Measurements from ENCODE around the gene C6.

C6 gene

DNA sequence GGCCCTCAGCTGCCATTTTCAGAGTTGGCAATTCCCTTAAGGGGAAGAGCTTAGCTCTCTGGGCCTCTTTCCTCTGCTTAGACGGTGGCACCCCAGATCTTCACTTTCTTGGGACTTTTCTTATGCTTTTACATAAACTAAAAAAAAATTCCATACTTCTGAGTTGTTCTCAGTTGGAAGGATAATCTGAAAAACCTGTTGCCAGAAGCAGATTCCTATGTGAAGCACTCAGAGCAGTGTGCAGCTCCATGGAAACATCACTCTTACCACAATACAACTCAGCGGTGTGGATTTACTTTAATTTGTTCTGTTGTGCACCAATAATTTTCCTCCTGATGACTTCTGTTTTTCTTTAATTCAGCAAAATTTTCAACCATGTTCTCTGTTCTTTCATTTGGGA lies 98.1 kb downstream of the C6 start:
- no peak for DNase-seq

DNA sequence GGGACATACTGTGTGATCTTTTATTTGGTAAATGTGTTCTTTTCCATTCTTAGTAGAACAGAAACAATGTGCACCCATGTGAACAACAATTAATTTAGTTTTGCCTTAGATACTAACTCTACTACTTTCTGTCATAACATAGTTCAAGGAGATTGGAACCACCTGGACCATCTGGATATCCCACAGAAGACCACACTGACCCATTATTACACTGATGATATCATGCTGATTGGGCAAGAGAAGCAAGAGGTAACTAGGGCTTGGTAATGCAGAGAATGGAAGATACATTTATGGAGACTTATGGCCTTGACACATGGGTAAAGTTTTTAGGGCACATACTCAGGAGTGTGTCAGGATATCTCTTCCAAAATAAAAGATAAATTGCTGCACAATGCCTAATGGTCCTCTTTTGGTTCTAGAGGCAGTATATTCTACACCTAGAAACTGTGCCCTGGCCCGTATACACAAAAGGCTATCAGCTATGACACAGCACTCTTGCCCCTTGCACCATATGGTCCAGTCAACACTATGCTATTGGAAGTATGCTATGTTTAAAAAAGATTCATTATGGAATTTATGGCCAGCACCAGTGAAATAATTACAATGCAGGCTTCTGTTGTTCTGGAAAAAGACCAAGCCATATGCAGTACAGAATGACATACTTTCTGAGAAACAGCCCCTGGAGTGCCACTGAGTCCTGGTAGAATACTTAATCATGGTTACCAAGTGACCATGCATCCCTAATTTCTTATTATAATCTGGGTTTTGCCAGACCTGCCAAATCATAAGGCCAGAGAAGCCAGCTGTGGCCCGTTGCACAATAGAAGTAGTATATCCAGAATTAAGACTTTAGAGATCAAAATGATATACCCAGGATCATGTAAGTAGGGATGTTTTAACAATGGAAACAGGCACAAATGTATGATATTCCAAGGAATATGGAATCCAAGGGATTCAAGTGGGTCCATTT lies 100.6 kb downstream of the C6 start:
- DNase-seq, result no peak

DNA sequence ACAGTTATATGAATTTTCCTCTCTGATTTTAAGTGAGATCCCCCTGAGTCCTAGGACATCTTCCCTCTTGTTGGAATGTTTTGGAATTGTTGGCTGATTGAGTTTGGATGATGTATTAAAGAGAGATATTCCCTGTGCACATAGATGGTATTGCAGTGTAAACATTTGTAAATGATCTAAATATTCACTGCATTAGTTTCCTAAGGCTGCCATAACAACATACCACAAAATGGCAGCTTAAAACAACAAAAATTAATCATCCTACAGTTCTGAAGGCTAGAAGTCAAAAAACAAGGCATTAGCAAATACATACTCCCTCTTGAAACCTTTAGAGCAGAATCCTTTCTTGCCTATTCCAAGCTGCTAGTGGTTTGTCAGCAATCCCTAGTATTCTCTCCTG lies 104.1 kb downstream of the C6 start:
- DNase-seq, result no peak

DNA sequence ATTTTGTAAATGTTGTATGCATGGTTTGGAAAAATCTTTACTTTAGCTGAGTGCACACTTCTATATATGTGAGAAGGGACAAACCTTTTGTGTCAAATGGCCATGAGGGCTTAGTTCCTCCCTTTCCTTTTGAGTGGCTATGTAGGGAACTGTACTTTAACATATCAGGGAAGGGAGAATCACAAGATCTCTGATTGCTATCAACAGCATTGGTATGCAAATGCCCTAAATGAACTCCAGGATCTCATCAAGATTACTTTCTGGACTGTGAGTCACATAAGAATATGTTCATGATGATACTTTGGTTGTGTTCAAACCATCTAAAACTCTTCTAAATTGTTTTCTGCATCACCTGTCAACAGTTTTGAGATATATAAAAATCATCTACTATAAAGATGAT lies 111.0 kb downstream of the C6 start:
- no peak for DNase-seq

DNA sequence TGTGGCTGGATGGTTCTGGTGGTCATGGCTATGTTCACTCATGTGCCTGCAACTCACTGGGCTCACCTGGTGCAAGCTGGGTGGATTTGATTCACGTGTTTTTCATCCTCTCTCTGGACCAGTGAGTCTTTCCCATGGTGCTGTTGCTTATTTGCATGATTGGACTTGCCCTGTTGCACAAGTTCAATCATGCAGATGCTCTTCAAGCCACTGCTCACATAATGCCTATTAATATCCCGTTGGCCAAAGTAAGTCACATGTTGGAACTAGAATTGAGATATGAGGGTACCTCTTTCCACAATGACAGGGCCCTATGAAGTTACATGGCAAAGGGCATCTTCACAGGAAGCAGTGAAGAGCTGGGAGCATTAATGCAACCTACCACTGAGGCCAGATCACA lies 115.7 kb downstream of the C6 start:
- no peak for DNase-seq

DNA sequence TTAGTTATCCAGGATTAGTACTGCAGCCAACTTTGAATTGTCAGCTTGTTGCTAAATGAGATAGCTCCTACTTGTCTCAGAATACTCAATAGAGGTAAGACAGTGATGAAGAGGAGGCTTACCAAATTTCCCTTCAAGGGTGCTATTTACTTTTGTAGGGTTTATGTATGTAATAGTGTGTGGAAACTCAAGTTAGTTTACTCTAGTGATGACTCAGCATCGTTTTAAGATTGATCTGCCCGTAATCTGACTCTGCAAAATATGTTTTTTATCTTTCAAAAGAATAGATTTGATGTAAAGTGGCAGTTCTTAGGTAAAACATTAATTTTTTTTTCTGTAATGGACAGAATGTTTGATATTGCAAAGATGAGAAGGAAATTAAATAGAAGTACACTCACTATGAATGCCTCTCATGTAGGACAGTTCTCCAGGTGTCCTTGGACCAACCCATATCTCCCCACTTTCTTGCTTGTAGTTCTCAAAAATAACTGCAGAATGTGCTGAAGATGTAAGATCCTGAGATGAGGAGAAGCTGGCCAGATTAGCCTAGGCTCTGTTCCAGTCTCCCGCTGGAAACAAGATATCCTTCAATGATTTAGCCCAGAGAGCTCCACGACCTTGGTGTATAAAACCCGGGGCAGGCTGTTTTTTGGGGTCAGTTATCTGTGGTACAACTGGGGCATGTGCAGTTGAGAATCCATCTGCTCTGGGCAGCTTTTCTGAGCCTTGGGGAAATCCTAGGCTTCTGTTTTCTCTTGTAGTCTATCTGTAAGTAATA lies 117.8 kb downstream of the C6 start:
- DNase-seq, result no peak

DNA sequence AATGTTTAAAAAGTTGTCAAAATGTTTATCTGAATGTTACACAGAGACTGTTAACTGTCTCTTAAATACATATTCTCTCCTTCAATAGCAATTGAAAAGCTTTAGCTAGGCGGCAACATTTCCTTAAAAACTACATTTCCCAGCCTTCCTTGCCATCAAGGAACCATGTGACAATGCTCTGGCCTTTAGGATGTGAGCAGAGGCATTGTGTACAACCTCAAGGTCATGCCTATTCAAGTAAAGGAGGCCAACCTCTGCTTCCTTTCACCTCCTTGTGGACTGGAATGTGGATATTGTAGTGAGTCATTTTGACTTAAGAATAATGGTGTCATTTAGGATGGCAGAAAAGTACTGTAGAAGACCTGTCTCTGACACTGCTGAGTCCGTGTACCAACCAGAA lies 118.5 kb downstream of the C6 start:
- no peak for DNase-seq

DNA sequence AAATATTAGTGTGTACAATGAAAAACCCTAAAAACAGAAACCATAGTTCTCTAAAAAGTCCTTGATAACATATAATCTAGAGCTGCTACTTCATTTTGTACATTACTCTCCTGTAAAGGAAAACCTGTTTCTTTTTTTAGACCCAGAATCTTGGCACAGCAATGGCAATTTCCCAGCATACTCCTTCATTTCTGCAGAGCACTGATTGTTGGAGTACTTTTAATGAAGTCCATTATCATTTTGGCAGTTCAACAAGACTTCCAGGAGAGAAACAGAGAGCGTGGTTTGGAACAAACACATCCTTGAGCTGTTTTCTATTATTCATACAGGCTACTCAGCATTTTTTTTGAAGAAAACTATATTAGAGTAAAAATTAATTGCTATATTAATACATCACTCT lies 119.5 kb downstream of the C6 start:
- DNase-seq, result no peak
